Esophagus muscularis mucosa (tissue), 4 donors: Measurements from ENCODE around the gene LILRA6. TPM values are rescaled to one million over a fixed set of nuclear protein-coding genes. Genes with fewer than 3 reads are reported as not detected.
"Not testable (repeated sequence)": the region's sequence is repeated elsewhere in the genome, so short reads cannot be mapped to it uniquely, and the experiment has no call there.

Source experiments
- DNase-seq: peaks from one replicate; pipeline ENCODE4 v3.0.0-alpha.2; 2017; ENCODE audit errors: extremely low spot score
- H3K27ac ChIP-seq, 4 donors: fragments of 200-600 bp; sonication (generic); replicated peaks in 1 of 4; 1 replicate in 3 of 4; 2 replicates in 1 of 4; pipeline ENCODE4 v1.5.1; 2016 to 2019; ENCODE audit warnings: mild to moderate bottlenecking in 1 of 4
- H3K27me3 ChIP-seq, 4 donors: fragments of 200-600 bp; sonication (generic); one replicate each; pipeline versions ENCODE4 v1.5.1 to v1.6.0; 2016 to 2019
- H3K36me3 ChIP-seq, 4 donors: fragments of 200-600 bp; sonication (generic); one replicate each; pipeline ENCODE4 v1.5.1; 2016 to 2019
- H3K4me1 ChIP-seq, 4 donors: fragments of 200-600 bp; sonication (generic); one replicate each; pipeline ENCODE4 v1.5.1; 2016 to 2019
- H3K4me3 ChIP-seq, 4 donors: fragments of 200-600 bp; sonication (generic); 1 replicate in 2 of 4; 2 replicates in 2 of 4; pipeline ENCODE4 v1.5.1; 2016 to 2019; ENCODE audit warnings: mild to moderate bottlenecking in 4 of 4, moderate library complexity in 1 of 4
- H3K9me3 ChIP-seq, 4 donors: fragments of 200-600 bp; sonication (generic); 1 replicate in 3 of 4; 2 replicates in 1 of 4; pipeline ENCODE4 v1.5.1; 2016 to 2019
- CTCF ChIP-seq, 3 experiments: fragments of 200-600 bp in 2 of 3; fragments of 450-650 bp in 1 of 3; sonication (generic) in 2 of 3; IDR thresholded peaks; one replicate each; pipeline ENCODE4 v1.5.1; 2017 to 2019; ENCODE audit warnings: antibody characterized with exemption in 3 of 3, mild to moderate bottlenecking in 2 of 3, moderate library complexity in 1 of 3
- EP300 ChIP-seq: sonication (generic); formaldehyde crosslinking; IDR thresholded peaks from one replicate; pipeline ENCODE4 v1.6.1; 2017; ENCODE audit warnings: antibody characterized with exemption
- POLR2A ChIP-seq: fragments of 450-650 bp; IDR thresholded peaks from one replicate; pipeline ENCODE4 v1.6.1; 2017; ENCODE audit warnings: antibody characterized with exemption, moderate library complexity, mild to moderate bottlenecking, low read depth
- POLR2AphosphoS5 ChIP-seq, 2 donors: sonication (generic); formaldehyde crosslinking; IDR thresholded peaks; one replicate each; pipeline ENCODE4 v1.6.1; 2017; ENCODE audit warnings: antibody characterized with exemption in 2 of 2
- WGBS: methylation state at CpG from one replicate; pipeline ENCODE4 v1.1.5; 2018; 5-methylcytosine and 5-hydroxymethylcytosine counted together
- intact Hi-C: fragments of 100-400 bp; cut with DNase I; formaldehyde crosslinking; loops from one replicate; pipeline ENCODE4 v1.15.1; 2023
- total RNA-seq, 4 donors: library from RNA; depleted of rRNA; stranded (reverse); fragments of >200 nt; gene quantifications; one replicate each; pipeline versions ENCODE4 v1.1.0 to v1.2.1, GENCODE V29; 2016

LILRA6 gene
- total RNA-seq, result 1 to 10 TPM in 3 of 4 donors, under 1 TPM in 1; 0.86 to 2.9 (median 2.6) TPM

GRCh38 chr19:54242646-54243045 lies at the start of gene LILRA6:
Gene LILRA6 (minus strand): TSS chr19:54242790.
- H3K36me3 ChIP-seq, H3K4me3 ChIP-seq, H3K4me1 ChIP-seq, DNase-seq, H3K27ac ChIP-seq, intact Hi-C loops, H3K9me3 ChIP-seq: not testable (repeated sequence)
- H3K27me3 ChIP-seq, result peaks cover 0 to 34% (median 0%) of the 10 kb centered on the region in 4 donors
- no CpG with 5 or more reads among the region's 6 CpGs for WGBS

- H3K9me3 ChIP-seq, H3K27ac ChIP-seq, intact Hi-C loops, DNase-seq, H3K4me1 ChIP-seq, H3K36me3 ChIP-seq, H3K4me3 ChIP-seq: not testable (repeated sequence)
- peaks cover 0 to 31% (median 0%) of the 10 kb centered on the region in 4 donors for H3K27me3 ChIP-seq
- 48% methylated on average over 6 of the region's 8 CpGs for WGBS
These were observed 46.6 kb upstream of the LILRA6 start for GRCh38 chr19:54289160-54289559.

- Histone ChIP-seq H3K27ac (no peak overlapping the region), H3K9me3 (no peaks in the 10 kb centered on the region), H3K36me3 (no peaks in the 10 kb centered on the region), H3K4me3 (no peak overlapping the region), H3K27me3 (peaks cover 0 to 38% (median 0%) of the 10 kb centered on the region in 4 donors), H3K4me1 (peaks cover 0 to 4% (median 0%) of the 10 kb centered on the region in 4 donors)
- intact Hi-C loops, result no loop called here
- no peak for DNase-seq
- TF ChIP-seq CTCF (IDR thresholded peaks at IDR 0.05) (no peak), POLR2AphosphoS5 (IDR thresholded peaks at IDR 0.05) (no peak), POLR2A (no peak), EP300 (no peak)
- 60% methylated on average over 4 of the region's 4 CpGs for WGBS
These were observed 44.9 kb upstream of the LILRA6 start for GRCh38 chr19:54287456-54287855.

GRCh38 chr19:54286283-54286682 lies 43.7 kb upstream of the LILRA6 start:
- H3K4me3 ChIP-seq, H3K9me3 ChIP-seq, H3K4me1 ChIP-seq, DNase-seq, intact Hi-C loops, H3K27ac ChIP-seq, H3K36me3 ChIP-seq: not testable (repeated sequence)
- peaks cover 0 to 49% (median 0%) of the 10 kb centered on the region in 4 donors for H3K27me3 ChIP-seq
- 75% methylated on average over 2 of the region's 10 CpGs for WGBS

GRCh38 chr19:54285427-54286056 lies 43.0 kb upstream of the LILRA6 start:
- 71% methylated on average over 7 of the region's 12 CpGs for WGBS
- H3K4me3 ChIP-seq, H3K9me3 ChIP-seq, intact Hi-C loops, H3K36me3 ChIP-seq, H3K27ac ChIP-seq, H3K4me1 ChIP-seq, DNase-seq: not testable (repeated sequence)
- H3K27me3 ChIP-seq, result peaks cover 0 to 52% (median 0%) of the 10 kb centered on the region in 4 donors

GRCh38 chr19:54282686-54283470 lies 40.3 kb upstream of the LILRA6 start:
- intact Hi-C loops, result no loop called here
- Histone ChIP-seq H3K4me1 (peaks cover 0 to 4% (median 0%) of the 10 kb centered on the region in 4 donors), H3K36me3 (no peaks in the 10 kb centered on the region), H3K27ac (no peak overlapping the region), H3K9me3 (no peaks in the 10 kb centered on the region), H3K27me3 (peaks cover 0 to 69% (median 0%) of the 10 kb centered on the region in 4 donors), H3K4me3 (no peak overlapping the region)
- DNase-seq, result no peak
- WGBS, result 34% methylated on average over 9 of the region's 9 CpGs
- no peak for TF ChIP-seq POLR2AphosphoS5 (IDR thresholded peaks at IDR 0.05)
- TF ChIP-seq POLR2A, result no peak
- TF ChIP-seq CTCF (IDR thresholded peaks at IDR 0.05), result no peak
- no peak for TF ChIP-seq EP300

- not testable (repeated sequence) for H3K4me3 ChIP-seq, H3K4me1 ChIP-seq, DNase-seq, H3K9me3 ChIP-seq, H3K36me3 ChIP-seq, H3K27ac ChIP-seq
- WGBS, result 85% methylated on average over 5 of the region's 5 CpGs
- peaks cover 0 to 79% (median 0%) of the 10 kb centered on the region in 4 donors for H3K27me3 ChIP-seq
- intact Hi-C loops, result loop anchor here (2.0 kb wide), 1 partner anchor 305 kb away; no protein-coding TSS in a partner anchor
These were observed 39.1 kb upstream of the LILRA6 start for GRCh38 chr19:54281729-54282075.
